ENCODE results near the gene ST3GAL4.

Gene ST3GAL4

GRCh38 chr11:126443120-126443519 lies 87.6 kb downstream of the ST3GAL4 start:
- H3K9me3 ChIP-seq (ENCODE audit: control insufficient read depth, insufficient read depth, low read depth, low read length): no peaks in the 10 kb centered on the region
- H3K4me3 ChIP-seq (ENCODE audit: low read depth, low read length): no peak overlapping the region
- H3K36me3 ChIP-seq (ENCODE audit: control insufficient read depth in 2 of 2, insufficient read depth in 1 of 2, low read length in 2 of 2): no peaks in the 10 kb centered on the region
- CTCF ChIA-PET: interaction anchor here (0.6 to 1.7 kb wide), 9 partner anchors 31 to 1050 kb away, joined by 3 to 8 read pairs (median 3); no protein-coding TSS in a partner anchor
- H3K4me1 ChIP-seq (ENCODE audit: control insufficient read depth, insufficient read depth, low read length): no peaks in the 10 kb centered on the region
- H3K27ac ChIP-seq (ENCODE audit: extremely low read depth, low read depth, low read length): no peak overlapping the region
- POLR2A ChIA-PET: no interaction called here
- TF ChIP-seq ZNF146 (tag by site-specific recombination; IDR thresholded peaks at IDR 0.05) (no peak), ZNF704 (tag by site-specific recombination; IDR thresholded peaks at IDR 0.05) (no peak), ZNF660 (tag by site-specific recombination; IDR thresholded peaks at IDR 0.05) (no peak), YY2 (tag by site-specific recombination; IDR thresholded peaks at IDR 0.05) (no peak), SALL2 (tag by site-specific recombination; IDR thresholded peaks at IDR 0.05; ENCODE audit: borderline replicate concordance) (no peak), PRDM1 (tag by site-specific recombination; IDR thresholded peaks at IDR 0.05) (no peak)

GRCh38 chr11:126444072-126444471 lies 88.6 kb downstream of the ST3GAL4 start:
- no peaks in the 10 kb centered on the region for H3K36me3 ChIP-seq (ENCODE audit: control insufficient read depth in 2 of 2, insufficient read depth in 1 of 2, low read length in 2 of 2)
- H3K4me3 ChIP-seq (ENCODE audit: low read depth, low read length): no peak overlapping the region
- POLR2A ChIA-PET: no interaction called here
- H3K4me1 ChIP-seq (ENCODE audit: control insufficient read depth, insufficient read depth, low read length): no peaks in the 10 kb centered on the region
- H3K27ac ChIP-seq (ENCODE audit: extremely low read depth, low read depth, low read length): no peak overlapping the region
- H3K9me3 ChIP-seq (ENCODE audit: control insufficient read depth, insufficient read depth, low read depth, low read length): no peaks in the 10 kb centered on the region
- CTCF ChIA-PET: interaction anchor here (0.6 to 1.1 kb wide), 6 partner anchors 9 to 901 kb away, joined by 3 read pairs; no protein-coding TSS in a partner anchor
- TF ChIP-seq ZBTB48 (tag by site-specific recombination; IDR thresholded peaks at IDR 0.05) (no peak), ZIC2 (tag by site-specific recombination; IDR thresholded peaks at IDR 0.05) (no peak), WT1 (tag by site-specific recombination; IDR thresholded peaks at IDR 0.05) (no peak), PRDM6 (tag by site-specific recombination; IDR thresholded peaks at IDR 0.05) (no peak), ZNF274 (IDR thresholded peaks at IDR 0.05; ENCODE audit: low read length) (no peak), ZNF274 (tag by site-specific recombination; IDR thresholded peaks at IDR 0.05; ENCODE audit: borderline replicate concordance) (no peak), ZNF132 (tag by site-specific recombination; IDR thresholded peaks at IDR 0.05; ENCODE audit: borderline replicate concordance) (no peak), ZNF510 (tag by site-specific recombination; IDR thresholded peaks at IDR 0.05; ENCODE audit: insufficient replicate concordance) (no peak), ZNF677 (tag by site-specific recombination; IDR thresholded peaks at IDR 0.05) (no peak), KLF16 (tag by site-specific recombination; IDR thresholded peaks at IDR 0.05) (no peak), ZNF416 (tag by site-specific recombination; IDR thresholded peaks at IDR 0.05) (no peak), ZNF658 (tag by site-specific recombination; IDR thresholded peaks at IDR 0.05) (no peak), ZNF280D (tag by site-specific recombination; IDR thresholded peaks at IDR 0.05) (no peak), ZNF221 (tag by site-specific recombination; IDR thresholded peaks at IDR 0.05; ENCODE audit: borderline replicate concordance) (no peak), ZNF571 (tag by site-specific recombination; IDR thresholded peaks at IDR 0.05) (no peak)
